Loucy (cell line): ENCODE data around the gene ADARB2.

Experiments
- H2AFZ ChIP-seq: fragments of 200-600 bp; sonication (generic); 2 replicates; pipeline ENCODE4 v1.6.0; 2016; ENCODE audit warnings: antibody characterized with exemption, mild to moderate bottlenecking, low read length, moderate library complexity
- H3F3A ChIP-seq: fragments of 200-600 bp; 2 replicates; pipeline ENCODE4 v1.6.0; 2016; ENCODE audit warnings: antibody characterized with exemption, low read depth, mild to moderate bottlenecking
- H3K27me3 ChIP-seq: fragments of 200-600 bp; sonication (generic); 2 replicates; pipeline ENCODE4 v1.6.1; 2014; ENCODE audit warnings: low read length, mild to moderate bottlenecking; ENCODE audit not compliant: insufficient read depth, poor library complexity, severe bottlenecking
- H3K36me3 ChIP-seq: fragments of 200-600 bp; sonication (generic); 2 replicates; pipeline ENCODE4 v1.6.1; 2016; ENCODE audit warnings: low read length; ENCODE audit not compliant: insufficient read depth
- H3K4me1 ChIP-seq: fragments of 200-600 bp; sonication (generic); 2 replicates; pipeline ENCODE4 v1.5.1; 2014; ENCODE audit warnings: low read length, mild to moderate bottlenecking; ENCODE audit not compliant: insufficient read depth, poor library complexity, severe bottlenecking
- H3K4me2 ChIP-seq: fragments of 200-600 bp; sonication (generic); 2 replicates; pipeline ENCODE4 v1.6.0; 2014; ENCODE audit warnings: antibody characterized with exemption, low read length, low read depth, mild to moderate bottlenecking; ENCODE audit not compliant: poor library complexity, severe bottlenecking
- H3K4me3 ChIP-seq: fragments of 200-600 bp; sonication (generic); 2 replicates; pipeline ENCODE4 v1.5.1; 2014; ENCODE audit warnings: low read length, mild to moderate bottlenecking, mixed read lengths; ENCODE audit not compliant: poor library complexity, severe bottlenecking
- H3K79me2 ChIP-seq: fragments of 200-600 bp; sonication (generic); 2 replicates; pipeline ENCODE4 v1.6.1; 2014; ENCODE audit warnings: low read length; ENCODE audit not compliant: insufficient read depth
- H3K9ac ChIP-seq: fragments of 200-600 bp; sonication (generic); 2 replicates; pipeline ENCODE4 v1.6.0; 2014; ENCODE audit warnings: mild to moderate bottlenecking, low read depth, low read length, moderate library complexity; ENCODE audit not compliant: poor library complexity, severe bottlenecking
- H3K9me2 ChIP-seq: fragments of 200-600 bp; sonication (generic); replicated peaks from 2 replicates; pipeline ENCODE4 v1.6.1; 2016; ENCODE audit warnings: low read depth, low read length, mixed read lengths
- H3K9me3 ChIP-seq: fragments of 200-600 bp; sonication (generic); 2 replicates; pipeline ENCODE4 v1.6.1; 2014; ENCODE audit warnings: mild to moderate bottlenecking, antibody characterized with exemption, low read length, low read depth; ENCODE audit not compliant: insufficient read depth
- H4K20me1 ChIP-seq: fragments of 200-600 bp; sonication (generic); 2 replicates; pipeline ENCODE4 v1.6.0; 2014; ENCODE audit warnings: antibody characterized with exemption, low read length, mild to moderate bottlenecking; ENCODE audit not compliant: insufficient read depth, poor library complexity, severe bottlenecking
- CTCF ChIP-seq: fragments of 200-600 bp; sonication (generic); conservative IDR thresholded peaks from 2 replicates; pipeline ENCODE4 v1.5.1; 2014; ENCODE audit warnings: mild to moderate bottlenecking, antibody characterized with exemption, low read length
- EZH2phosphoT487 ChIP-seq: fragments of 200-600 bp; IDR thresholded peaks from 2 replicates; pipeline ENCODE4 v1.6.1; 2018; ENCODE audit warnings: antibody characterized with exemption, mild to moderate bottlenecking, moderate library complexity, borderline replicate concordance

Gene ADARB2

GRCh38 chr10:1210667-1211066 is 526.7 kb downstream of the ADARB2 start:
- no peak overlapping the region for H3K9ac ChIP-seq
- no peak for TF ChIP-seq CTCF
- TF ChIP-seq EZH2phosphoT487: no peak
- no peaks in the 10 kb centered on the region for H3F3A ChIP-seq
- no peaks in the 10 kb centered on the region for H3K9me3 ChIP-seq
- no peak overlapping the region for H2AFZ ChIP-seq
- H3K79me2 ChIP-seq: no peaks in the 10 kb centered on the region
- no peaks in the 10 kb centered on the region for H4K20me1 ChIP-seq
- H3K27me3 ChIP-seq: no peaks in the 10 kb centered on the region
- no peak overlapping the region for H3K4me2 ChIP-seq
- no peaks in the 10 kb centered on the region for H3K4me1 ChIP-seq
- no peaks in the 10 kb centered on the region for H3K36me3 ChIP-seq
- H3K9me2 ChIP-seq: no peaks in the 10 kb centered on the region
- no peak overlapping the region for H3K4me3 ChIP-seq

DNA sequence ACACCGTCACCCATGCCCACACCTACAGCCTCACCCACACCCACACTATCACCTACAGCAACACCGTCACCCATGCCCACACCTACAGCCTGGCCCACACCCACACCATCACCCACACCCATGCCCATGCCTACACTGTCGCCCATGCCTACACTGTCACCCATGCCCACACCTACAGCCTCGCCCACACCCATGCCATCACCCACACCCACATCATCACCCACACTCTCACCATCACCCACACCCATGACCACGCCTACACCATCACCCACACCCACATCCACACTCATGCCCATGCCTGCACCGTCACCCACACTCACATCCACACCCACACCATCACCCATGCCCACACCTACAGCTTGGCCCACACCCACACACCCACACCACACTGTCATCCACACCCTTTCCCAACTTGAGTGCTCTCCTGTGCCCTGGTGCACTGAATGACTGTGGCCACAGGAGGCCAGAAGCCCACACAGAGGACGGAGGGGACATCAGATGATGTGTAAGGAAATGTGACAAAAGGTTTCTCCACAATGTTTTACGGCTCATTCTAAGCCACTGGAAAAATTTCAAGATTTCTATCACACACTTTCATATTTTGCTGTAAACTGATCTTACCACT is 527.9 kb downstream of the ADARB2 start:
- no peaks in the 10 kb centered on the region for H3F3A ChIP-seq
- H2AFZ ChIP-seq: no peak overlapping the region
- H4K20me1 ChIP-seq: no peaks in the 10 kb centered on the region
- no peaks in the 10 kb centered on the region for H3K9me3 ChIP-seq
- TF ChIP-seq CTCF (no peak), EZH2phosphoT487 (no peak)
- H3K4me1 ChIP-seq: no peaks in the 10 kb centered on the region
- H3K9me2 ChIP-seq: no peaks in the 10 kb centered on the region
- H3K36me3 ChIP-seq: no peaks in the 10 kb centered on the region
- H3K4me3 ChIP-seq: no peak overlapping the region
- H3K27me3 ChIP-seq: no peaks in the 10 kb centered on the region
- no peak overlapping the region for H3K4me2 ChIP-seq
- no peaks in the 10 kb centered on the region for H3K79me2 ChIP-seq
- H3K9ac ChIP-seq: no peak overlapping the region

- no peaks in the 10 kb centered on the region for H3K4me1 ChIP-seq
- no peaks in the 10 kb centered on the region for H3K36me3 ChIP-seq
- TF ChIP-seq EZH2phosphoT487 (no peak), CTCF (no peak)
- no peaks in the 10 kb centered on the region for H3K27me3 ChIP-seq
- H3K4me3 ChIP-seq: no peak overlapping the region
- H2AFZ ChIP-seq: no peak overlapping the region
- no peaks in the 10 kb centered on the region for H3K9me3 ChIP-seq
- H3F3A ChIP-seq: no peaks in the 10 kb centered on the region
- no peak overlapping the region for H3K4me2 ChIP-seq
- no peak overlapping the region for H3K9ac ChIP-seq
- no peaks in the 10 kb centered on the region for H4K20me1 ChIP-seq
- no peaks in the 10 kb centered on the region for H3K9me2 ChIP-seq
- H3K79me2 ChIP-seq: no peaks in the 10 kb centered on the region
Measured at GRCh38 chr10:1208366-1209311, 528.7 kb downstream of the ADARB2 start.
